ENCODE results near the gene RBM10. TPM values are rescaled to one million over a fixed set of nuclear protein-coding genes. Genes with fewer than 3 reads are reported as not detected.
A peak's percentile ranks its signal among the peaks of the same experiment; 100 is the strongest.

The RBM10 gene
- total and polyA plus RNA-seq, 7 donors: 18.2 to 33.8 (median 25.0) TPM

DNA sequence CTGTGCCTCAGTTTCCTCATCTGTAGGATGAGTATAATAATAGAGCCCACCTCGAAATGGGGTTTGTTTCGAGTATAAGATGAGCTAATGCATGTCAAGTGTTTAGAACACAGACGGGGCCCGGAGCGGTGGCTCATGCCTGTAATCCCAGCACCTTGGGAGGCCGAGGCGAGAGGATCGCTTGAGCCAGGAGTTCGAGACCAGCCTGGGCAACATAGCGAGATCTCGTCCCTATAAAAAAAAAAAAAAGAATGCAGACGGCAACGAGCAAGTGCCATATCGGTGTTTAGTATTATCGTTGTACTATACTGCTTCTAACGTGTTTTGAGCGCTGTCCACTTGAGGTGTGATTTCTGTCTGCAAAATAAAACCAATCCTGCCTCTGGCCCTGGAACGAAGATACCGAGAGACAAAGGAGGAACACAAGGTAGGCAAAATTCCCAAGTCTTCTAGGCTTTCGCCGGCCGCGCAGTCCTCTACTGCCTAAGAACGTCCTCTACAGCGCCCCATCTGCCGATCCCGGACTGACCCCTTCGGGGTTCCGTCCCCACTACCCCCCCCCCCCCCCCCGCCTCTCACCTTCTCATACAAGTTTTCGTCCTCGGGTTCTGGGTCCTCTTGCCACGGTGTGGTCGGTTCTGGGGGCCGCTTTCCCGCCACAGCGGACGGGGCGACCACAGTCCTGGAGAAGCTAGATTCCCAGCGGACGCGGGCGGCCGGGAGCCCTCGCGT lies 961 bp upstream of the RBM10 start:
- no peaks in the 10 kb centered on the region for H3K9me3 ChIP-seq
- TF ChIP-seq, protein P1, sequence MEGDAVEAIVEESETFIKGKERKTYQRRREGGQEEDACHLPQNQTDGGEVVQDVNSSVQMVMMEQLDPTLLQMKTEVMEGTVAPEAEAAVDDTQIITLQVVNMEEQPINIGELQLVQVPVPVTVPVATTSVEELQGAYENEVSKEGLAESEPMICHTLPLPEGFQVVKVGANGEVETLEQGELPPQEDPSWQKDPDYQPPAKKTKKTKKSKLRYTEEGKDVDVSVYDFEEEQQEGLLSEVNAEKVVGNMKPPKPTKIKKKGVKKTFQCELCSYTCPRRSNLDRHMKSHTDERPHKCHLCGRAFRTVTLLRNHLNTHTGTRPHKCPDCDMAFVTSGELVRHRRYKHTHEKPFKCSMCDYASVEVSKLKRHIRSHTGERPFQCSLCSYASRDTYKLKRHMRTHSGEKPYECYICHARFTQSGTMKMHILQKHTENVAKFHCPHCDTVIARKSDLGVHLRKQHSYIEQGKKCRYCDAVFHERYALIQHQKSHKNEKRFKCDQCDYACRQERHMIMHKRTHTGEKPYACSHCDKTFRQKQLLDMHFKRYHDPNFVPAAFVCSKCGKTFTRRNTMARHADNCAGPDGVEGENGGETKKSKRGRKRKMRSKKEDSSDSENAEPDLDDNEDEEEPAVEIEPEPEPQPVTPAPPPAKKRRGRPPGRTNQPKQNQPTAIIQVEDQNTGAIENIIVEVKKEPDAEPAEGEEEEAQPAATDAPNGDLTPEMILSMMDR (IDR thresholded peaks at IDR 0.05): no peak
- intact Hi-C loops (cut with DNase I): loop anchor here in 1 of 2 donors (10.0 kb wide), 1 partner anchor 511 kb away; the partner anchor contains the start of genes ELK1 and UXT
- peak overlapping the region; percentile 91 for H3K27ac ChIP-seq
- WGBS, 3 donors: 3 to 44% (median 6%) methylated on average over 26 to 44 of the region's 46 CpGs
- peak; percentile 33 to 65 (median 50) for ATAC-seq
- H3K4me3 ChIP-seq: peak overlapping the region; percentile 76
- peak; percentile 42 to 76 for DNase-seq
- H3K36me3 ChIP-seq (ENCODE audit: insufficient read depth in 1 of 2, low read depth in 1 of 2): peaks cover 0 to 12% of the 10 kb centered on the region in 2 donors
- H3K27me3 ChIP-seq (ENCODE audit: insufficient read depth in 3 of 3, low read length in 2 of 3): peaks cover 0 to 2% (median 0%) of the 10 kb centered on the region in 3 donors
- peaks cover 4% of the 10 kb centered on the region for H3K4me1 ChIP-seq

DNA sequence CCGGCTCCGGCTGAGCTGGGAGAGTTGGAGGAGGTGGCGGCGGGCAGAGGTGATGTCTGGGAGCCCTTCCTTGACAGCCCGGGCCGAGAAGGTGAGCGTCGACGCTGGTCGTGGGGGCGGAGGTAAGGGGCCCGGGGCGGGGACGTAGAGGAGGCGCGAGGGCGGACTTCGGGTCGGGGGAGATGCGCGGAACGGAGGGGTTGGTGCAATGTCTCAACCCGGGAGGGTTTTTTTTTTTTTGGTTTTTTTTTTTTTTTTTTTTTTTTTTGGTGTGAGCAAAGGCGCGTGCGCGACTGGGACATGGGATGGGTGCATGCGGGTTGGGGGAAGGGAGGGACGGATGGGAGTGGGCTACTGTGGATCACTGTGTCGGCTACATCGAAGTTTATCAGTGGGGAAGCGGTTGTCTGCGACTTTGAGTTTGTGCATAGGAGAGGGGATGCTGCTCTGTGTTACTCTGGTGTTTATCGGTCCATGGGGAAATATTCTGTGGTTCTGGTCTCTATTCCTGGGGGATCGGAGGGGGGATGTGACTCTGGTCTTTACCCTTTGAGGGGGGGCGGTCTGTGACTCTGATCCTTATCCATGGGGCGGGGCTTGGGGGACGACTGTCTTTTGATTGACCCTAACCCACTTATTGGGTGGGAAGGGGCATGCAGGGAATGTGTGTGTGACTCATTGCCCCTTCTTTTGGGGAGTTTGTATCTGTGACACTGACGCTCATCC lies 537 bp downstream of the RBM10 start:
- TF ChIP-seq, protein P1 (IDR thresholded peaks at IDR 0.05): no peak
- no peak for DNase-seq
- Histone ChIP-seq H3K4me1 (peaks cover 4% of the 10 kb centered on the region), H3K4me3 (peak overlapping the region; percentile 76), H3K27ac (peak overlapping the region; percentile 91), H3K36me3 (ENCODE audit: insufficient read depth in 1 of 2, low read depth in 1 of 2) (peaks cover 0 to 5% of the 10 kb centered on the region in 2 donors), H3K27me3 (ENCODE audit: insufficient read depth in 3 of 3, low read length in 2 of 3) (no peaks in the 10 kb centered on the region), H3K9me3 (no peaks in the 10 kb centered on the region)
- intact Hi-C loops (cut with DNase I): loop anchor here in 1 of 2 donors (10.0 kb wide), 1 partner anchor 509 kb away; the partner anchor contains the start of genes ELK1 and UXT
- ATAC-seq: peak; percentile 18 to 46 (median 30)
- 0 to 46% (median 1%) methylated on average over 9 to 39 of the region's 39 CpGs for WGBS, 3 donors

DNA sequence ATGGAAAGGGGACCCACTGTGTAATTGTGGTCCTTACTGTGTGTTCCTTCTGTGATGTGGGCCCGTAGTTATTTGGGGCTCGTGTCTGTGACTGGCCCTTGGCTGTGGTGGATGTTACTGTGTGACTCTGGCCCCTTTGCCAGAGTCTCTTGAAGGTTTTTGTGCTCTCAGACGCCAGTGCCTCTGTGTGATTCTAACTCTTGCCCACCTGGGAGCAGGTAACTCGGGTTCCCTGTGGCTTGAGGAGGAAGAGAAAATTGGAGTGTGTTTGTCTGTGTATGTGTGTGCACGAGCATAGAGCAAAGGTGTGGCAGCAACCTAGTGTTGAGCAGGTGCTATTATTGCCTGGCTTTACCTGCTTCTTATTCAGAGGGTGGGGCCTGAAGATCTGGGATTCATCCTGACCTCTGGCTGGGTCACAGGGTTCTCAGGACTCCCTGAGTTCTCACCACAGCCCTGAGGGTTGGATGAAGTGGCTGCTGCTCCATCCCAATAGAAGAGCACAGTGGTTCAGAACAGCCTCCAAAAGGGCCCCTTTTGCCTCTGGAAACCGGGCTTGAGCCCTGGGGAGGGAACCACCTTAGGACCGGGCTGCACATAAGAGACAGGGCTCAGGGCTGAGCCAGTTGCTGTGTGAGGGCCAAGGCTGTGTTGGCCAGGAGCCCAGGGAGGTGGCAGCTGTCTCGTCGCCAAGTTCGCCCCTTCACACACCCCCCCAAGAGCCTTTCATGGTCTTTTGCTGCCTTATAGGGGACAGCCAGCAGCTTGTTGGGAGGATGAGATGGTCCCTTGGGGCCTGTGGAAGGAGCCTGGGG lies 1.3 kb downstream of the RBM10 start:
- Histone ChIP-seq H3K4me3 (peak overlapping the region; percentile 76), H3K9me3 (no peaks in the 10 kb centered on the region), H3K27ac (peak overlapping the region; percentile 91), H3K4me1 (peaks cover 4% of the 10 kb centered on the region), H3K36me3 (ENCODE audit: insufficient read depth in 1 of 2, low read depth in 1 of 2) (no peaks in the 10 kb centered on the region), H3K27me3 (ENCODE audit: insufficient read depth in 3 of 3, low read length in 2 of 3) (no peaks in the 10 kb centered on the region)
- TF ChIP-seq, protein P1 (IDR thresholded peaks at IDR 0.05): no peak
- no peak for ATAC-seq
- WGBS, 3 donors: 2 to 33% (median 5%) methylated on average over 6 to 10 of the region's 10 CpGs
- intact Hi-C loops (cut with DNase I): loop anchor here in 1 of 2 donors (10.0 kb wide), 1 partner anchor 508 kb away; the partner anchor contains the start of genes ELK1 and UXT
- no peak for DNase-seq

DNA sequence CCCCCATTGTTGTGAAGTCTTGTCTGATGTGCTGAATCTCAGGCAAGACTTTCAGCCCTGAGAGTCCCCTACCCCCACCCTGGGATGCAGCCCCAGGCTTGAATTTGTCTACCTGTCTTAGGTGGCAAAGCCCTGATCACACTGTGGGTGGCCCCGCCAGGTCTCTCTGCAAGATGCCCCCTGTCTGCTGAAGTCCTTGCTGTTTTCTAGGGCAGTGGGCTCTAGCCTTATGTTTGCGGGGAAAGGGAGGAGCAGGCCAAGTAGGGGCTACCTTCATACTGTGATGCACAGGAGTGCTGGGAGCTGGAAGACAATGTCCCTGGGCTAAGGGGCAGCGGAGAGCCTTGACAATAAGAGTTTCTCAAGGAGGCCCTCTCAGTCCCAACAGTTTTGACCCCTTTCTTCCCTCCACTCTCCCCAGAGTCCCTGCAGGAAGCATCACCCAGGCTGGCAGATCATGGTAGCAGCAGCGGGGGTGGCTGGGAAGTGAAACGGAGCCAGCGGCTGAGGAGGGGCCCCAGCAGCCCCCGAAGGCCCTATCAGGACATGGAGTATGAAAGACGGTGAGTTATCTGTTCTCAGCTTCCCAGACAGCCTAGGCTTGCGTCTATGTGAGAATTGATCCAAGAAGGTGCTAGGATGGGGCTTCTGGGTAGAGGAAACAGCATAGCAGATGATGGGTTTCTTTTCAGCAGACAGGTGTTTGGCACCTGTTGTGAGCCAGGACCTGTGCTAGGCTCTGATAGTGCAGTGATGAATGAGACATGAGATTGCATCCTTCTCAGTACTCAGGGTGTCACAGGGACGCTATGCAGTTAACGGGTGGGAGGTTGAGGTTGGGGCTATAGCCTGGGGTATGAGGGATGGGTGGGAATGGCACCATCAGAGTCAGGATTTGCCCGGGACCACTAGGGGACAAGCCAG lies 2.2 kb downstream of the RBM10 start:
- intact Hi-C loops (cut with DNase I): loop anchor here in 1 of 2 donors (10.0 kb wide), 1 partner anchor 508 kb away; the partner anchor contains the start of genes ELK1 and UXT
- Histone ChIP-seq H3K4me3 (peak overlapping the region; percentile 76), H3K27me3 (ENCODE audit: insufficient read depth in 3 of 3, low read length in 2 of 3) (no peaks in the 10 kb centered on the region), H3K4me1 (peaks cover 4% of the 10 kb centered on the region), H3K27ac (no peak overlapping the region), H3K9me3 (no peaks in the 10 kb centered on the region), H3K36me3 (ENCODE audit: insufficient read depth in 1 of 2, low read depth in 1 of 2) (no peaks in the 10 kb centered on the region)
- TF ChIP-seq, protein P1 (IDR thresholded peaks at IDR 0.05): no peak
- DNase-seq (no peak), ATAC-seq (no peak)
- WGBS, 3 donors: 74 to 79% (median 79%) methylated on average over 12 of the region's 12 CpGs
